ENCODE measurements around the gene RSPH1.

DNA sequence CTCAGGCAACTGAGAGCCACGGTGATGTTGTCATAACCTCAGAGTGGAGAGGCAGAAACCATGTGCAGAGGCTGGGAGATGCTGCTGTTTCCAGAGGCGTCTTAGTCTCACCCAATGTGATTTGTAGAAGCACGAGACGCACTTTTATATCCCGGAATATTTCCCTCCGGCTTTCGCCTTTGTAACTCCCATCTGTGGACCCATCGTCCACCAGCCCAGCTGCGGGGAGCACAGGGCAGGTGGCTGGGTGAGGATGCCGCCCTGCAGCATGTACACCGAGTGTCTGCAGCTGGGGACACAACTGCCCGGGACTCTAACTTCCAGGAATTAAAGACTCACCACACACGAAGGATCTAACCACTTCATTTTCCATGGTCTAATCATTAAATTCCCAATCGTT is 48.8 kb downstream of the RSPH1 start:
- TF ChIP-seq, protein P1, sequence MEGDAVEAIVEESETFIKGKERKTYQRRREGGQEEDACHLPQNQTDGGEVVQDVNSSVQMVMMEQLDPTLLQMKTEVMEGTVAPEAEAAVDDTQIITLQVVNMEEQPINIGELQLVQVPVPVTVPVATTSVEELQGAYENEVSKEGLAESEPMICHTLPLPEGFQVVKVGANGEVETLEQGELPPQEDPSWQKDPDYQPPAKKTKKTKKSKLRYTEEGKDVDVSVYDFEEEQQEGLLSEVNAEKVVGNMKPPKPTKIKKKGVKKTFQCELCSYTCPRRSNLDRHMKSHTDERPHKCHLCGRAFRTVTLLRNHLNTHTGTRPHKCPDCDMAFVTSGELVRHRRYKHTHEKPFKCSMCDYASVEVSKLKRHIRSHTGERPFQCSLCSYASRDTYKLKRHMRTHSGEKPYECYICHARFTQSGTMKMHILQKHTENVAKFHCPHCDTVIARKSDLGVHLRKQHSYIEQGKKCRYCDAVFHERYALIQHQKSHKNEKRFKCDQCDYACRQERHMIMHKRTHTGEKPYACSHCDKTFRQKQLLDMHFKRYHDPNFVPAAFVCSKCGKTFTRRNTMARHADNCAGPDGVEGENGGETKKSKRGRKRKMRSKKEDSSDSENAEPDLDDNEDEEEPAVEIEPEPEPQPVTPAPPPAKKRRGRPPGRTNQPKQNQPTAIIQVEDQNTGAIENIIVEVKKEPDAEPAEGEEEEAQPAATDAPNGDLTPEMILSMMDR (IDR thresholded peaks at IDR 0.05), result no peak
- no peak for TF ChIP-seq POLR2AphosphoS5 (IDR thresholded peaks at IDR 0.05)
